Left renal cortex interstitium (tissue), 4 donors: ENCODE results near the gene ZYX. TPM values are rescaled to one million over a fixed set of nuclear protein-coding genes. Genes with fewer than 3 reads are reported as not detected.

ENCODE experiments used
- polyA plus RNA-seq, 4 donors: library from polyadenylated mRNA; unstranded; fragments of 120-200 nt; gene quantifications; one replicate each; pipeline ENCODE4 v1.2.1, GENCODE V29; 2013; ENCODE audit not compliant: insufficient read length in 4 of 4

The ZYX gene
- polyA plus RNA-seq, 4 donors = 61.8 to 112 (median 96.6) TPM

Other genes with a start within 250 kb of the ZYX start
- not detected for gene PIP, start 249.3 kb upstream of the ZYX start, polyA plus RNA-seq
- not detected for gene TAS2R39, start 197.9 kb upstream of the ZYX start, polyA plus RNA-seq
- gene TAS2R40, start 159.3 kb upstream of the ZYX start, polyA plus RNA-seq = not detected
- gene GSTK1, start 117.9 kb upstream of the ZYX start, polyA plus RNA-seq = 100 to 1,000 TPM; 194 to 231 (median 210) TPM
- 10 to 100 TPM; 53.2 to 74.8 (median 63.0) TPM for gene TMEM139, start 96.4 kb upstream of the ZYX start, polyA plus RNA-seq
- gene CASP2, start 93.0 kb upstream of the ZYX start, polyA plus RNA-seq = 10 to 100 TPM; 42.5 to 61.9 (median 53.3) TPM
- under 1 TPM; 0.05 to 0.17 (median 0.14) TPM for gene CLCN1, start 65.2 kb upstream of the ZYX start, polyA plus RNA-seq
- 1 to 10 TPM; 2.2 to 2.7 (median 2.4) TPM for gene FAM131B, start 18.6 kb upstream of the ZYX start, polyA plus RNA-seq
- 10 to 100 TPM; 16.3 to 20.4 (median 18.9) TPM for gene EPHA1, start 27.5 kb downstream of the ZYX start, polyA plus RNA-seq
- not detected for gene TAS2R60, start 62.1 kb downstream of the ZYX start, polyA plus RNA-seq
- gene TAS2R41, start 96.5 kb downstream of the ZYX start, polyA plus RNA-seq = not detected
- 1 to 10 TPM in 1 of 4 donors, under 1 TPM in 2, not detected in 1; 0.08 to 1.4 (median 0.44) TPM for gene CTAGE15, start 190.5 kb downstream of the ZYX start, polyA plus RNA-seq
- 1 to 10 TPM; 2.8 to 3.7 (median 3.1) TPM for gene TCAF2, start 239.6 kb downstream of the ZYX start, polyA plus RNA-seq